Measurements from ENCODE around the gene PPP1R36.
"Not testable (repeated sequence)": the region's sequence is repeated elsewhere in the genome, so short reads cannot be mapped to it uniquely, and the experiment has no call there.

Gene PPP1R36

GRCh38 chr14:64612971-64613666 is 63.4 kb downstream of the PPP1R36 start:
- no peak for DNase-seq (ENCODE audit: low spot score)

GRCh38 chr14:64614166-64614565 is 64.4 kb downstream of the PPP1R36 start:
- DNase-seq (ENCODE audit: low spot score): no peak

GRCh38 chr14:64614805-64615391 is 65.1 kb downstream of the PPP1R36 start:
- no peak for DNase-seq (ENCODE audit: low spot score)

GRCh38 chr14:64617872-64618408 is 68.2 kb downstream of the PPP1R36 start:
- DNase-seq (ENCODE audit: low spot score): not testable (repeated sequence)

GRCh38 chr14:64620910-64621309 is 71.1 kb downstream of the PPP1R36 start:
- DNase-seq (ENCODE audit: low spot score): no peak

GRCh38 chr14:64623554-64624165 is 73.9 kb downstream of the PPP1R36 start:
- no peak for DNase-seq (ENCODE audit: low spot score)

GRCh38 chr14:64625386-64626232 is 75.8 kb downstream of the PPP1R36 start:
- no peak for DNase-seq (ENCODE audit: low spot score)

GRCh38 chr14:64628940-64629408 is 79.2 kb downstream of the PPP1R36 start:
- DNase-seq (ENCODE audit: low spot score): peak; percentile 31

- no peak for DNase-seq (ENCODE audit: low spot score)
Measured at GRCh38 chr14:64630778-64631177, 81.0 kb downstream of the PPP1R36 start.

GRCh38 chr14:64631222-64631621 is 81.5 kb downstream of the PPP1R36 start:
- not testable (repeated sequence) for DNase-seq (ENCODE audit: low spot score)

- no peak for DNase-seq (ENCODE audit: low spot score)
Measured at GRCh38 chr14:64632056-64632455, 82.3 kb downstream of the PPP1R36 start.

- DNase-seq (ENCODE audit: low spot score): no peak
Measured at GRCh38 chr14:64634558-64634957, 84.8 kb downstream of the PPP1R36 start.

- DNase-seq (ENCODE audit: low spot score): peak; percentile 65
Measured at GRCh38 chr14:64636208-64636979, 86.6 kb downstream of the PPP1R36 start.

GRCh38 chr14:64636980-64637429 is 87.2 kb downstream of the PPP1R36 start:
- no peak for DNase-seq (ENCODE audit: low spot score)

- no peak for DNase-seq (ENCODE audit: low spot score)
Measured at GRCh38 chr14:64637735-64638473, 88.1 kb downstream of the PPP1R36 start.

- DNase-seq (ENCODE audit: low spot score): no peak
Measured at GRCh38 chr14:64638625-64639024, 88.9 kb downstream of the PPP1R36 start.
